ENCODE measurements around the gene CTTN. TPM values are rescaled to one million over a fixed set of nuclear protein-coding genes. Genes with fewer than 3 reads are reported as not detected.

CTTN gene
- total RNA-seq, 4 donors from 2014 or later, result 92.8 to 226 (median 134) TPM

- no peak for ATAC-seq
- H3K4me3 ChIP-seq, result no peak overlapping the region
- H3K36me3 ChIP-seq, result peaks cover 0 to 65% of the 10 kb centered on the region in 2 donors
- in situ Hi-C loops (cut with MboI; ENCODE audit: low sequenced_read_pairs in 4 of 4), result no loop called here
- no peak for DNase-seq
- intact Hi-C loops (cut with DNase I; ENCODE audit: low total_unique reads), result no loop called here
- H3K27me3 ChIP-seq, result no peaks in the 10 kb centered on the region
- no peaks in the 10 kb centered on the region for H3K9me3 ChIP-seq
- no peaks in the 10 kb centered on the region for H3K4me1 ChIP-seq
- no peak overlapping the region for H3K27ac ChIP-seq
- TF ChIP-seq, protein P1, sequence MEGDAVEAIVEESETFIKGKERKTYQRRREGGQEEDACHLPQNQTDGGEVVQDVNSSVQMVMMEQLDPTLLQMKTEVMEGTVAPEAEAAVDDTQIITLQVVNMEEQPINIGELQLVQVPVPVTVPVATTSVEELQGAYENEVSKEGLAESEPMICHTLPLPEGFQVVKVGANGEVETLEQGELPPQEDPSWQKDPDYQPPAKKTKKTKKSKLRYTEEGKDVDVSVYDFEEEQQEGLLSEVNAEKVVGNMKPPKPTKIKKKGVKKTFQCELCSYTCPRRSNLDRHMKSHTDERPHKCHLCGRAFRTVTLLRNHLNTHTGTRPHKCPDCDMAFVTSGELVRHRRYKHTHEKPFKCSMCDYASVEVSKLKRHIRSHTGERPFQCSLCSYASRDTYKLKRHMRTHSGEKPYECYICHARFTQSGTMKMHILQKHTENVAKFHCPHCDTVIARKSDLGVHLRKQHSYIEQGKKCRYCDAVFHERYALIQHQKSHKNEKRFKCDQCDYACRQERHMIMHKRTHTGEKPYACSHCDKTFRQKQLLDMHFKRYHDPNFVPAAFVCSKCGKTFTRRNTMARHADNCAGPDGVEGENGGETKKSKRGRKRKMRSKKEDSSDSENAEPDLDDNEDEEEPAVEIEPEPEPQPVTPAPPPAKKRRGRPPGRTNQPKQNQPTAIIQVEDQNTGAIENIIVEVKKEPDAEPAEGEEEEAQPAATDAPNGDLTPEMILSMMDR (IDR thresholded peaks at IDR 0.05 in 4 of 5, conservative IDR thresholded peaks at IDR 0.05 in 1 of 5), result no peak
- TF ChIP-seq POLR2A (IDR thresholded peaks at IDR 0.05), result no peak
These were observed 45.7 kb upstream of the CTTN start for GRCh38 chr11:70352601-70353000.

DNA sequence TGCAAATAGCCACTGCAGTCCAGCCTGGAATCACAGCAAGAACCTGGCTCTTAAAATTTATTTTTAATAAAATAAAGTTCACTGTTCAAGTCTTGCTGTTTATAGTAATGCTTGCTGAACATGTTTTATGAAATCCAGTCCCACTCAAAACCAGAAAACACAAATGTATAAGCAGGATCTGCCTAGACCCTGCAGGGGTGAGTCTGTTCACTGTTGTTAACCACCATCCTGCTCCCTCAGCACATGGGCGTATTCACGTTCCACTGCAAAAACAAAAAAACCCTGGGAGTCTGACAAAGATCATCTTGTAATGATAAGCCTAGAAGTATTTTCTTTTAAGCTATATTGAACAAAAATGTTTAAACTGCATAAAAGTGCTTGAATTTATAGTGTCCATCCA is 45.0 kb upstream of the CTTN start:
- H3K4me3 ChIP-seq, result no peak overlapping the region
- in situ Hi-C loops (cut with MboI; ENCODE audit: low sequenced_read_pairs in 4 of 4) (no loop called here), intact Hi-C loops (cut with DNase I; ENCODE audit: low total_unique reads) (no loop called here)
- no peak overlapping the region for H3K27ac ChIP-seq
- TF ChIP-seq POLR2A (IDR thresholded peaks at IDR 0.05), result no peak
- TF ChIP-seq, protein P1 (IDR thresholded peaks at IDR 0.05 in 4 of 5, conservative IDR thresholded peaks at IDR 0.05 in 1 of 5), result no peak
- H3K9me3 ChIP-seq, result no peaks in the 10 kb centered on the region
- peaks cover 0 to 60% of the 10 kb centered on the region in 2 donors for H3K36me3 ChIP-seq
- ATAC-seq (no peak), DNase-seq (no peak)
- no peaks in the 10 kb centered on the region for H3K4me1 ChIP-seq
- no peaks in the 10 kb centered on the region for H3K27me3 ChIP-seq

DNA sequence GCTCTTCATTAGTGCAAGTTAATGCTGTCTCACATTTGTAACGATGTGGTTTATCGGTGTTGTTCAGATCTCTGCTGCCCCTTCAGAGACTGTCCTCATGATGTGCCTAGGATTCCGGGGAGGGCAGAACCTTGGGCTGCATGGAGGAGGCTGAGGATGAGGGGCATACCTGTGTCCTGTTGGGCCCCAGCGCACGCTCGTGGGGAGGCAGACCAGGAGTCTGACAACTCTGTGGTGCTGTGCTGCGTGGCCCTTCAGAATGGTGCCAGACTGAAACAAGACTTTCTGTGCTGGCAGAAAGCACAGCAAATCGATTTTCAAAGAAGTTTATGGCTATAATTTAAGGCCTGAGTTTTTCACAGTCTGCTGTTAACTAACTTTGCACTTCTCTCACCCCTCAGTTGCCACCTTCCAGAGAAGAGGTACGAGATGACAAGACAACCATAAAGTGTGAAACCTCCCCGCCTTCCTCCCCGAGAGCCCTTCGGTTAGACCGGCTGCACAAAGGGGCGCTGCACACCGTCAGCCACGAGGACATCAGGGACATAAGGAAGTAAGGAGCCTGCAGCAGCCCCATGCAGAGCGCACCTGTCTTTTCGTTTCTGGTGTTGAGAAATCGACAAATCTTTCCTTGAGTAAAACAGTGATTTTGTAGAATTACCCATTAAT is 44.3 kb upstream of the CTTN start:
- in situ Hi-C loops (cut with MboI; ENCODE audit: low sequenced_read_pairs in 4 of 4), result no loop called here
- Histone ChIP-seq H3K4me1 (no peaks in the 10 kb centered on the region), H3K36me3 (peaks cover 0 to 60% of the 10 kb centered on the region in 2 donors), H3K27ac (no peak overlapping the region), H3K9me3 (no peaks in the 10 kb centered on the region), H3K4me3 (no peak overlapping the region), H3K27me3 (no peaks in the 10 kb centered on the region)
- intact Hi-C loops (cut with DNase I; ENCODE audit: low total_unique reads), result no loop called here
- no peak for TF ChIP-seq POLR2A (IDR thresholded peaks at IDR 0.05)
- TF ChIP-seq, protein P1 (IDR thresholded peaks at IDR 0.05 in 4 of 5, conservative IDR thresholded peaks at IDR 0.05 in 1 of 5), result no peak
- DNase-seq (no peak), ATAC-seq (no peak)

GRCh38 chr11:70354629-70355028 is 43.7 kb upstream of the CTTN start:
- ATAC-seq (no peak), DNase-seq (no peak)
- Histone ChIP-seq H3K27ac (no peak overlapping the region), H3K27me3 (no peaks in the 10 kb centered on the region), H3K36me3 (peaks cover 0 to 57% of the 10 kb centered on the region in 2 donors), H3K9me3 (no peaks in the 10 kb centered on the region), H3K4me1 (no peaks in the 10 kb centered on the region), H3K4me3 (no peak overlapping the region)
- intact Hi-C loops (cut with DNase I; ENCODE audit: low total_unique reads), result no loop called here
- in situ Hi-C loops (cut with MboI; ENCODE audit: low sequenced_read_pairs in 4 of 4), result no loop called here
- TF ChIP-seq, protein P1 (IDR thresholded peaks at IDR 0.05 in 4 of 5, conservative IDR thresholded peaks at IDR 0.05 in 1 of 5), result no peak
- no peak for TF ChIP-seq POLR2A (IDR thresholded peaks at IDR 0.05)

DNA sequence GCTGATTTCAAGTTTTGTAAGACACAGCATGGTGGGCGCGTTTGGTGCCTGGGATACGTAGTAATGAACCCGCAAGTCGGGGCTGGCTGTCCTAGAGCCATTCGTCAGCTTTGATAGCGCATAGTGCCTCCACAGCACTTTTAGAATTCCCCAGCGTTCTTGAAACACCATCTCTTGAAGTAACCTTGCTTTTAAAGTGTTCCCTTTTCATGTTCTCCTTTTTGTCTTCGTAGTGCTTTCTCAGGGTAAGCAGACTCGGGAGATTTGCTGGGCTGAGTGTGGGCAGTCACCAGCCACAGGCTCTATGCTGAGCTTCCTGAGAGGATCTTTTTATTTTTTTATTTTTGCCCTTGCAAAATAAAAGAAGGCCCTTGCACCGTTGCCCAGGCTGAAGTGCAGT is 39.6 kb upstream of the CTTN start:
- H3K27ac ChIP-seq, result no peak overlapping the region

More for the DNA sequence above, 39.6 kb upstream of the CTTN start:
- H3K4me1 ChIP-seq, result no peaks in the 10 kb centered on the region
- TF ChIP-seq, protein P1 (IDR thresholded peaks at IDR 0.05 in 4 of 5, conservative IDR thresholded peaks at IDR 0.05 in 1 of 5), result no peak
- no peak for TF ChIP-seq POLR2A (IDR thresholded peaks at IDR 0.05)
- DNase-seq (no peak), ATAC-seq (no peak)
- intact Hi-C loops (cut with DNase I; ENCODE audit: low total_unique reads) (no loop called here), in situ Hi-C loops (cut with MboI; ENCODE audit: low sequenced_read_pairs in 4 of 4) (no loop called here)
- H3K36me3 ChIP-seq, result peaks cover 0 to 67% of the 10 kb centered on the region in 2 donors
- H3K9me3 ChIP-seq, result no peaks in the 10 kb centered on the region
- no peaks in the 10 kb centered on the region for H3K27me3 ChIP-seq
- no peak overlapping the region for H3K4me3 ChIP-seq
